GM20000 (cell line): ENCODE measurements around the gene DPM3.
A peak's percentile ranks its signal among the peaks of the same experiment; 100 is the strongest.

Experiments used
- DNase-seq: peaks from one replicate; pipeline ENCODE4 v3.0.0; 2012; ENCODE audit warnings: low spot score
- CTCF ChIP-seq: IDR thresholded peaks from 2 replicates; pipeline ENCODE4 v1.5.1; 2012; ENCODE audit warnings: mild to moderate bottlenecking, control low read depth; ENCODE audit errors: extremely low read depth, missing control alignments

DPM3 gene

GRCh38 chr1:155135415-155136028, 4.8 kb downstream of the DPM3 start, which contains the start of gene SLC50A1:
Gene SLC50A1 (plus strand): TSS chr1:155135852. CDS start chr1:155135912, 60 bp downstream.
- TF ChIP-seq CTCF = no peak
- peak; percentile 96 for DNase-seq

GRCh38 chr1:155134880-155135414, 5.4 kb downstream of the DPM3 start:
- peak; percentile 74 for DNase-seq
- no peak for TF ChIP-seq CTCF

- TF ChIP-seq CTCF = no peak
- DNase-seq = no peak
Measured at GRCh38 chr1:155134322-155134721, 6.0 kb downstream of the DPM3 start.

GRCh38 chr1:155133799-155134281, 6.5 kb downstream of the DPM3 start:
- TF ChIP-seq CTCF = no peak
- no peak for DNase-seq

DNA sequence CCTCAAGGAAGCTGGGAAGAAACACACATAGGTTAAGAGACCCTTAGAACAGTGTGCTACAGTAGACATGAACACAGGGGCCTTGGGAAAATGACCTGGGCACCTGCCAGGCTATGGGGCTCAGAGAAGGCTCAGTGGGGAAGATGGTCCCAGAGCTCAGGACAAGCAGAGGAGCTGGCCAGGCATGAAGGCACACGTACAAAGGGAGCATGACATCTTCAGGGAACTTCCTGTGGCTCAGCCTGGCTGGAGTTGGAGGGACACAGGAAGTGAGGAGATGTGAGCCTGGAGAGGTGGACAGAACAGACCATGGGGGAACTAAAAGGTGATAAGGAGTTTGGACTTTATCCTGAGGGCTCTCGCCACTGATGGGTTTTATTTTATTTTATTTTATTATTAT, 8.5 kb downstream of the DPM3 start:
- TF ChIP-seq CTCF = no peak
- DNase-seq = no peak

GRCh38 chr1:155131285-155131684, 9.0 kb downstream of the DPM3 start:
- no peak for DNase-seq
- TF ChIP-seq CTCF = no peak

GRCh38 chr1:155130272-155131006, 9.9 kb downstream of the DPM3 start:
- DNase-seq = no peak
- no peak for TF ChIP-seq CTCF
